ENCODE data around the gene SCYL3.

The SCYL3 gene

DNA sequence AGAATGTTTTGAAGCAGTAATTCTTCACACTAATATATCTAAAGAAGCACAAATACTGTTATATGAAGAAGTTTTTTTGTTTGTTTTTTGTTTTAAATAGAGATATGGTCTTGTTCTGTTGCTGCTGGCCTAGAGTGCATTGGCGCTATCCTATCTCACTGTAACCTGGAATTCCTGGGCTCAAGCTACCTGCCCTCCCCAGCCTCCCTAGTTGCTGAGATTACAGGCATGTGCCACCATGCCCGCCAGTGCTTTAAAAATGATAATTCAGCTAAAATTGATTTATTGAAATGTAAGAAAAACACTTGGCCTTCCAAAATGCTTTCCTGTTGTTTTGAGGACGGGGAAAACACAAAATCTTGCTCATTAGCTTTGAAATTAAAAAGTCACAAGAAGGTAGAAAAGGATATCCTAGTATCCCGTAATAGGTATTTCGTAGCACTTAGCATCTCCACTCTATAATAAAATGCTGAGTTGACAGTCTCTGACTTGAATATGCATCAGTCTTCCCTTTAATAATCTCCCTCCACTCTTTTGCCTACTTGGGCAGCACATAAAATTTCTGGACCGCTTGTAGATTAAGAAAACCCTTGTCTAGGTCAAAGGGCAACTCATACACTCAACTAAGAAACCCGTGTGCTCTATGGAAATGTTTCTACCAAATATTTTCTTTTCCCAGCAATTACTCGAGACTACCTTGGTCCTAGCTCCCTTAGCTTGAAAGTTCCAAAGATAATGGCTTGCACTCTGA, 1.3 kb downstream of the SCYL3 start:
- peaks cover 11% of the 10 kb centered on the region for H3K4me1 ChIP-seq (ENCODE audit: insufficient read depth, low read length)
- H3K27me3 ChIP-seq (ENCODE audit: insufficient read depth, low read length), result peaks cover 17% of the 10 kb centered on the region
- no peaks in the 10 kb centered on the region for H3K9me3 ChIP-seq (ENCODE audit: low read length)
- H2AFZ ChIP-seq (ENCODE audit: low read depth, low read length), result no peak overlapping the region
- peak overlapping the region; percentile 81 for H3K4me3 ChIP-seq (ENCODE audit: low read length)
- peaks cover 7% of the 10 kb centered on the region for H3K36me3 ChIP-seq (ENCODE audit: insufficient read depth, low read length)

DNA sequence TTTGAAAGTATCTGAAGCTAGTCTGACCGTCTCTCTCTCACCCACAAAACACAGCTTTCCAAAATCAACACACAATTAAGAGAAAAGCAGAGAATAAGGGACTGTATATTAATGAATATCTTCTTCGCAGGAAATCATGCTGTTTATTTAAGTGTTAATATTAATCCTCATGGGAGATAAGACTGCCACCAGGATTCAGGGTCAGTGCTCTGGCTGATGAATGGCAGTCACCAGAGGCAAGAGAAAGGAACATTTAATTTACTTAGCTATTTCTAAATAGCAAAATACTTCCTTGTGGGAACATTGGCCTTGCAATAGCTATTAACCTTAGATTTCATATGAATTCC, 2.2 kb downstream of the SCYL3 start:
- no peaks in the 10 kb centered on the region for H3K9me3 ChIP-seq (ENCODE audit: low read length)
- H3K27me3 ChIP-seq (ENCODE audit: insufficient read depth, low read length), result peaks cover 8% of the 10 kb centered on the region
- peaks cover 14% of the 10 kb centered on the region for H3K36me3 ChIP-seq (ENCODE audit: insufficient read depth, low read length)
- no peak overlapping the region for H2AFZ ChIP-seq (ENCODE audit: low read depth, low read length)
- H3K4me1 ChIP-seq (ENCODE audit: insufficient read depth, low read length), result peaks cover 11% of the 10 kb centered on the region
- no peak overlapping the region for H3K4me3 ChIP-seq (ENCODE audit: low read length)

DNA sequence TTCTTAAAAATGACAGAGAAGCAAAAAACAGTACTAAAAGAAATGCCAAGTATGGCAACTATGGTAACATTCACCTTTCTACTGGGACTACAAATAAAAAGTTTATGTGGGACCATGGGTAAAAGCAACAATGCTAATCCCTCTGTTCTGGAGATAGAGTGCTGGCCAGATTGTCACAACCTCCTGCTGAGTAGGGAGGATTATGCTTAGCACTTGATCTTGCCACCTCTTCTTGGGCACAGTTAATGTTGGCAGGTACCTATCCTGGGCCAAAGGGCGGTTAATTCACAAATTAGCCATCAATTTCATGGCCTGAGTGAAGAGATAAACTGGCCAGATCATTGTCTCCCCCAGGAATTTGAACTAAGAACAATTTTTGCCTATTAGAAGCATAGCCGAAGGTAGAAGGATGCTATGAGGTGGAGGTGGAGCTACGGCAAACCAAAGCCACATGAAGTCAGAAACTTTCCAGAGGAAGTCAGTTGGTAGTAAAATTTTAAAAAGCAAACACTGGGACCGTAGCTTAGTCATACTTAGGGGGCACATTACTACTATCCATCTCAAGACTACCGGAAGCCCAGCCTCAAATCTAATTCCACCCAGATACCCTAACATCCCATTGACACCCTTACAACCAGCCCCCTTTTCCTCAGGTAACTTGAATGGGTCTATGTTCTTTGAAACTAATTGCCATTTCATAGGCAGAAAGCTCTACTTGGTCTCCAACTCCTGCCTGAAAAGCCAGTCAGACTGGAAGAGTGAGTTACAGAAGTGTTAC, 2.7 kb downstream of the SCYL3 start:
- H3K4me3 ChIP-seq (ENCODE audit: low read length), result no peak overlapping the region
- H3K36me3 ChIP-seq (ENCODE audit: insufficient read depth, low read length), result peaks cover 18% of the 10 kb centered on the region
- H2AFZ ChIP-seq (ENCODE audit: low read depth, low read length), result no peak overlapping the region
- H3K4me1 ChIP-seq (ENCODE audit: insufficient read depth, low read length), result peaks cover 11% of the 10 kb centered on the region
- peaks cover 3% of the 10 kb centered on the region for H3K27me3 ChIP-seq (ENCODE audit: insufficient read depth, low read length)
- H3K9me3 ChIP-seq (ENCODE audit: low read length), result no peaks in the 10 kb centered on the region

DNA sequence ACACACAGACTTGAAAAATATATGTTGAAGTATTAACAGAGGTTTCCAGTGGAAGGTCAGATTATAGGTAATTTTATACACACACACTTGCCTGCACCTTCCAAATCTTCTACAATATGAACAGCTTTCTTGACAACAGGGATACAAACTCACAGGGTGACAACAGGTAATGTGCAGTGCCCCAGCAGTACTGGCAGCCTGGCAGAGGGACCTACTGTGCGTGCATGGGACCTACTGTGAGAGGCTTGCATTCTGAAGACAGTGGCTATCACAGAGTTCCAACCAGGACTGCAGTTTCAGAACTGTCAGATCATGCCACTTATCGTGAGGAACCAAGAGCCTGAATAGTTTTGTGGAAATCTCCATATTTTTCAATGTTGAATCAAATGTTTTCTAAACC, 3.8 kb downstream of the SCYL3 start:
- H2AFZ ChIP-seq (ENCODE audit: low read depth, low read length), result no peak overlapping the region
- peaks cover 20% of the 10 kb centered on the region for H3K36me3 ChIP-seq (ENCODE audit: insufficient read depth, low read length)
- H3K4me1 ChIP-seq (ENCODE audit: insufficient read depth, low read length), result peaks cover 11% of the 10 kb centered on the region
- no peaks in the 10 kb centered on the region for H3K27me3 ChIP-seq (ENCODE audit: insufficient read depth, low read length)
- no peak overlapping the region for H3K4me3 ChIP-seq (ENCODE audit: low read length)
- H3K9me3 ChIP-seq (ENCODE audit: low read length), result no peaks in the 10 kb centered on the region

DNA sequence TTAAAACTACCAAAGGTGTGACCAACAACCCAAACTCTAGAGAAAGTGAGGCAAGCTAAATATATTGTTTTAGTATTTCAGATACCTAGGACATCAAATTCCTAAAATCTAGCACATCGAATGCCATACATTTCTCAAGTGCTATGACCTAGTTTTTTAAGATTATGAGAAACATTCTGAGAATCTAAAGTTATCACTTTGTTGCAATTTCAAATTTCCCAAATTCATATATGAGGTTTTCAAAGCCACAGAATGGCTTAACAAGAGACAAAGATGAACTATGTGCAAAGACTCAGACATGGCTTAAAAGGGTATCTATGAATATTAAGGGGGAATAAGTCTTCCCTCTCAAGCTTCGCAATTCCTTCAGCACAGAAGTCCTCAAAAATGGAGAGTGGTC, 6.8 kb downstream of the SCYL3 start:
- no peaks in the 10 kb centered on the region for H3K27me3 ChIP-seq (ENCODE audit: insufficient read depth, low read length)
- no peak overlapping the region for H2AFZ ChIP-seq (ENCODE audit: low read depth, low read length)
- no peaks in the 10 kb centered on the region for H3K4me1 ChIP-seq (ENCODE audit: insufficient read depth, low read length)
- no peaks in the 10 kb centered on the region for H3K9me3 ChIP-seq (ENCODE audit: low read length)
- no peak overlapping the region for H3K4me3 ChIP-seq (ENCODE audit: low read length)
- peaks cover 24% of the 10 kb centered on the region for H3K36me3 ChIP-seq (ENCODE audit: insufficient read depth, low read length)

DNA sequence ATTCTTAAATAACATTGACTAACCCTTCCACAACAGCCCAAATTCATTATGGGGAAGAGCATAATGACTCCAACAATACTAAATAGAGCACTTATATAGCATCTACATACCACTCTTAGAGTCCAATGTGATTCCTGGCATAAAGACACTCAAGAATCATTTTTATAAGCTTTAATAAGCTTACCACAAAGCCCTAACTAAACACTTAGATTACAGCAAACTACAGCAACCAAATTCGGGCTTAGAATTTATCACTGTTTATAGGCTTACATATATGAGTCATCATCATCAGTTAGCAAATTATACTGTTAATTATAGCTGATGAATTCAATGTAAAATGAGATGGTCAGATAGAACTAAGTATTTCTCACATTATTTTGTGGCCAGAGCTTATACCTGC, 7.3 kb downstream of the SCYL3 start:
- Histone ChIP-seq H3K9me3 (ENCODE audit: low read length) (no peaks in the 10 kb centered on the region), H3K4me1 (ENCODE audit: insufficient read depth, low read length) (no peaks in the 10 kb centered on the region), H2AFZ (ENCODE audit: low read depth, low read length) (no peak overlapping the region), H3K36me3 (ENCODE audit: insufficient read depth, low read length) (peaks cover 25% of the 10 kb centered on the region), H3K4me3 (ENCODE audit: low read length) (no peak overlapping the region), H3K27me3 (ENCODE audit: insufficient read depth, low read length) (no peaks in the 10 kb centered on the region)

DNA sequence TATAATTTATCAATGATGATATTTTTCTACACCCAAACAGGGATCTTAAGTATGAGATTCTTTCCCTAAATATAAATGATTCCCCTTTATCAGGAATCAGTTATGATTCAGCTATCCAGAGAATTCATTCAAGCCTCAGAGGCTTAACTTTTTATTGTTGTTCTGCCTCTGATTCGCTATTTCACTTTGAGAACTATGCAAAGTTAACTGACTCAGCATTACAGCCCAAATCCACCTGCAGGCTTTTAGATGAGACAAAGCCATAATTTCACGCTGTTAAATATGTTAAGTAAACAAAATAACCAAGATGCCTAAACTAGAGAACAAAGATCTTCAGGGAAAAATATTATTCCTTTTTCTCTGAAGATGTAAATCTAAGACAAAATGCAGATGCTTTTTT, 8.5 kb downstream of the SCYL3 start:
- no peaks in the 10 kb centered on the region for H3K4me1 ChIP-seq (ENCODE audit: insufficient read depth, low read length)
- H3K9me3 ChIP-seq (ENCODE audit: low read length), result no peaks in the 10 kb centered on the region

DNA sequence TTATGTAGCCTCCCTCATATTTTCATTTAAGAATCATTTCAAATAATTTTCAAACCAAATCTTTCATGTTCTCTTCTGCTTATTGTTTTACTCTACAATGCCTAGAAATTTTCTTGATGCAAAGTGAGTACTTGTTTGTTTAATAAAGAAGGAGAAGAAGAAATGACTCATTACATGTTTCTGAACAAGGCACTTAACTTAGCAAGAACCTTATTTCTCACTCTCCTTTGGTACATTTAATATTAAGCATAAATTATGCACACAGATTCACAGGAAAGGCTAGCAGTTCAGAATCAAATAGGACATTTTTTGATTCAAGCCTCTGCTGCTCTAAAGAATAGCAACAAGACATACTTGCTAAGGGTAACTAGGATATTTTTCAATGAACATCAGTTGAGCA, 9.1 kb downstream of the SCYL3 start:
- Histone ChIP-seq H3K27me3 (ENCODE audit: insufficient read depth, low read length) (no peaks in the 10 kb centered on the region), H2AFZ (ENCODE audit: low read depth, low read length) (no peak overlapping the region), H3K9me3 (ENCODE audit: low read length) (no peaks in the 10 kb centered on the region), H3K4me1 (ENCODE audit: insufficient read depth, low read length) (no peaks in the 10 kb centered on the region), H3K4me3 (ENCODE audit: low read length) (no peak overlapping the region), H3K36me3 (ENCODE audit: insufficient read depth, low read length) (peaks cover 25% of the 10 kb centered on the region)

More for the DNA sequence above, 8.5 kb downstream of the SCYL3 start:
- Histone ChIP-seq H3K36me3 (ENCODE audit: insufficient read depth, low read length) (peaks cover 25% of the 10 kb centered on the region), H2AFZ (ENCODE audit: low read depth, low read length) (no peak overlapping the region), H3K27me3 (ENCODE audit: insufficient read depth, low read length) (no peaks in the 10 kb centered on the region), H3K4me3 (ENCODE audit: low read length) (no peak overlapping the region)

DNA sequence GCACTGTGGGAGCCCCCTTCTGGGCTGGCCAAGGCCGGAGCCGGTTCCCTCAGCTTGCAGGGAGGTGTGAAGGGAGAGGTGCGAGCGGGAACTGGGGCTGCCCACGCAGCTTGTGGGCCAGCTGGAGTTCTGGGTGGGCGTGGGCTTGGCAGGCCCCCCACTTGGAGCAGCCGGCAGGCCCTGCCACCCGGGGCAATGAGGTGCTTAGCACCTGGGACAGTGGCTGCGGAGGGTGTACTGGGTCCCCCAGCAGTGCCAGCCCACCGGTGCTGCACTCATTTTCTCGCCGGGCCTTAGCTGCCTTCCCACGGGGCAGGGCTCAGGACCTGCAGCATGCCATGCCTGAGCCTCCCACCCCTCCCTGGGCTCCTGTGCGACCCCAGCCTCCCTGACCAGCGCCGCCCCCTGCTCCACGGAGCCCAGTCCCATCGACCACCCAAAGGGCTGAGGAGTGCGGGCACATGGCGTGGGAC, 11.6 kb downstream of the SCYL3 start:
- no peaks in the 10 kb centered on the region for H3K9me3 ChIP-seq (ENCODE audit: low read length)
- no peaks in the 10 kb centered on the region for H3K4me1 ChIP-seq (ENCODE audit: insufficient read depth, low read length)
- no peaks in the 10 kb centered on the region for H3K27me3 ChIP-seq (ENCODE audit: insufficient read depth, low read length)
- H2AFZ ChIP-seq (ENCODE audit: low read depth, low read length), result no peak overlapping the region
- no peak overlapping the region for H3K4me3 ChIP-seq (ENCODE audit: low read length)
- peaks cover 28% of the 10 kb centered on the region for H3K36me3 ChIP-seq (ENCODE audit: insufficient read depth, low read length)

DNA sequence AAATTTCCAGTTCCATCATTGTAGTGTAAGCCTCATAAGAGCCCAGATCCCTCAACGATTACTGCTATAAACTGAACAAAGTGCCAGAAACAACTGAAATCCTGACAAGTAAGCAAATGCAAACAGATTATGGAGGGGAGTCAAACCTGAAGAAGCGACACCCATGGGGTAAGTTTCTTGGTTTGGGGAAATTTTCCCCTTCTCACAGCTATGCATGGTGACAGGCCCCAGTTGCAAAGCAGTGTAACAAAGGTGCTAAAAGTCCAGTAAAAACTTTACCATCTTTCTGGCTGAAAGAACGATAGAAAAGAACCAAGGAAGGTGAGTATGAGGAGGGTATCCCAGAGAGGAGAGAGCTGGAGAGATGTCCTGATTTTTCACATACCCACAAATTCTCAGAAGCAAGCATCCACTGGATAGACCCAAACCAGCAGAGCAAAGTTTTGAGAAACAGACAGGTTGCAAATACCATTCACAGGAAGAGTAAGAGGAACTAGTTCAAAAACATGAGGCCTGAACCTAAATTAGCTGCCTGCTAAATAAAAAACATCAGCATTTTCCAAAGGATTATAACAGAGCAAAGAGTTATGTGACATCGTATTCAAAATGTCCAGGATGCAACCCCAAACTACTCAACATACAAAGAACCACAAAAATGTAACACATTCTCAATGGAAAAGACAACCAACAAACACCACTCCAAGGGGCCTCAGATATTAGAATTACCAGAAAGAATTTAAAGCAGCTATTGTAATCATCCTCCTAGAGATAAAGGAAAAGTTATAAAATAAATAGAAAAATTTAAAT, 14.5 kb downstream of the SCYL3 start:
- no peak overlapping the region for H2AFZ ChIP-seq (ENCODE audit: low read depth, low read length)
- H3K4me3 ChIP-seq (ENCODE audit: low read length), result no peak overlapping the region
- H3K36me3 ChIP-seq (ENCODE audit: insufficient read depth, low read length), result peaks cover 34% of the 10 kb centered on the region
- H3K27me3 ChIP-seq (ENCODE audit: insufficient read depth, low read length), result no peaks in the 10 kb centered on the region
- H3K9me3 ChIP-seq (ENCODE audit: low read length), result no peaks in the 10 kb centered on the region
- no peaks in the 10 kb centered on the region for H3K4me1 ChIP-seq (ENCODE audit: insufficient read depth, low read length)

DNA sequence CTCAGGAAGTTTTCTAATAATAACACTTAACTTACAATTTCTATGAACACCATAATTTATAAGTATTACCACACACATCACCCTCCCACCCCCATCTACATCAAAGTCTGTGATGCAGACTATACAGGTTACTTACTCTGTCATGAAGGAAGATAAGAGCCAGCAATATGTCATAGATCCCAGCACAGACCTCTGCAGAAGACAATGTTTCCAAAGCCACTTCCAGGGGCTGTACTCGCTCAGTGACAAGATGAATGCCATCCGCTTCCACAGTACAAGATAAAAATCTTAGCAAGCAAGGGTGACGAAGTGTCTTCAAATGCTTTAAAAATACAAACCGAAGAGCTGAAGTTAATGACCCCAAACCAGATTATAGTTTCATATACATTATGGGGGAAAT, 15.2 kb downstream of the SCYL3 start:
- Histone ChIP-seq H3K4me1 (ENCODE audit: insufficient read depth, low read length) (no peaks in the 10 kb centered on the region), H3K27me3 (ENCODE audit: insufficient read depth, low read length) (no peaks in the 10 kb centered on the region), H3K9me3 (ENCODE audit: low read length) (no peaks in the 10 kb centered on the region), H3K36me3 (ENCODE audit: insufficient read depth, low read length) (peaks cover 41% of the 10 kb centered on the region), H3K4me3 (ENCODE audit: low read length) (no peak overlapping the region), H2AFZ (ENCODE audit: low read depth, low read length) (no peak overlapping the region)

DNA sequence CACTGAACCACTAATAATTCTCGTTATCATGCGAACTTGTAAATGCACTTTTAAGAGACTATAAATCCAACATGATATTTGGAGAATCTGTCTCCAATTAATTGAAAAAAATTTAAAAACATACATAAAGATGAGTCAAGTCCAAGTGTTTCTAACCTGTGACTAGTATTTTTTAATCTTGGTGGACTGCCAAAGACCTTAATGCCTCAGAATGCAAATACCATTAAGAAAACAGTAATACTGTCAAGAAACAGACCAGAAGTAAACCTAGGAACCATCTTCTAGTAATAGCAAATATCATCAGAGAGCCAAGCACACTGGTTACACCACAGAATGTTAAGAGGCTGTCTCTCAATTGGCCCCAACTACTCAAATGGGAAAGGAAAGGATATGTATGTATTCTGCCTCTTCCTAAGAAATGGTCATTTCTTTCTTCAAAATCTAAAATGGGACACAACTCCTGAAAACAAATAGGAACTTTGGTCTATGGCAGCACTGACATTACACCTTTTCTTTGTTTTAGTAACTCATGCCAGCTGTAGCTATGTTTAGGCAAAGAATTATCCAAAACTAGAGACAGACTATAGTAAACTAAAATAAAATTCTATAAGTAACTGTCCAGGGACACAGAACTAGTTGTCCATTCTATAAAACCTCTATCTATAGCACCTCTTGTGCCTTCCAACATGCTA, 15.8 kb downstream of the SCYL3 start:
- Histone ChIP-seq H3K4me1 (ENCODE audit: insufficient read depth, low read length) (no peaks in the 10 kb centered on the region), H3K27me3 (ENCODE audit: insufficient read depth, low read length) (no peaks in the 10 kb centered on the region), H3K4me3 (ENCODE audit: low read length) (no peak overlapping the region), H3K9me3 (ENCODE audit: low read length) (peaks cover 2% of the 10 kb centered on the region), H2AFZ (ENCODE audit: low read depth, low read length) (no peak overlapping the region), H3K36me3 (ENCODE audit: insufficient read depth, low read length) (peaks cover 44% of the 10 kb centered on the region)
